ENCODE results near the gene TFEB. TPM values are rescaled to one million over a fixed set of nuclear protein-coding genes. Genes with fewer than 3 reads are reported as not detected.

The TFEB gene
- total and polyA plus RNA-seq, 2 of the 8 experiments (the other 6 are each of a cell fraction or from before 2014, with no cell fraction given), result 2.3 to 6.7 TPM

- H2BK12ac ChIP-seq (ENCODE audit: low read depth, low read length), result no peak overlapping the region
- no peak overlapping the region for H3K14ac ChIP-seq (ENCODE audit: insufficient read length)
- ChIA-PET CTCF (ENCODE audit: partially characterized antibody) (interaction anchor here (1.1 to 2.3 kb wide), 3 partner anchors 11 to 156 kb away, joined by 3 to 12 read pairs (median 5); no protein-coding TSS in a partner anchor), POLR2A (ENCODE audit: partially characterized antibody) (interaction anchor here (0.8 to 1.2 kb wide), 2 partner anchors 10 to 21 kb away, joined by 3 read pairs; no protein-coding TSS in a partner anchor)
- H2BK5ac ChIP-seq (ENCODE audit: low read depth, low read length), result no peak overlapping the region
- no peak overlapping the region for H4K91ac ChIP-seq (replicated peaks; ENCODE audit: insufficient read length, low read length)
- H2BK20ac ChIP-seq (ENCODE audit: low read length), result no peak overlapping the region
- H3K56ac ChIP-seq (replicated peaks; ENCODE audit: insufficient read length, low read depth, low read length), result no peak overlapping the region
- no peak overlapping the region for H3K23ac ChIP-seq (ENCODE audit: insufficient read length)
- no peak overlapping the region for H3K27ac ChIP-seq (ENCODE audit: low read depth, low read length)
- TF ChIP-seq RXRA (IDR thresholded peaks at IDR 0.05; ENCODE audit: insufficient read depth, low read depth, low read length), result no peak
- TF ChIP-seq E2F6 (IDR thresholded peaks at IDR 0.05), result no peak
- TF ChIP-seq POLR2A (IDR thresholded peaks at IDR 0.05; ENCODE audit: control extremely low read depth in 1 of 2, low read depth in 2 of 2, low read length in 2 of 2), result no peak
- no peak for TF ChIP-seq USF2 (IDR thresholded peaks at IDR 0.05; ENCODE audit: low read length)
- H3K79me1 ChIP-seq (ENCODE audit: low read depth, low read length), result no peaks in the 10 kb centered on the region
- FAIRE-seq, result no peak
- no peak overlapping the region for H3K18ac ChIP-seq (ENCODE audit: extremely low read depth, low read length)
- no peaks in the 10 kb centered on the region for H4K20me1 ChIP-seq (replicated peaks in 1 of 2; ENCODE audit: control insufficient read depth in 1 of 2, insufficient read depth in 2 of 2, low read length in 2 of 2)
- no peak overlapping the region for H3K4me2 ChIP-seq (ENCODE audit: insufficient read depth in 1 of 2, low read depth in 2 of 2, low read length in 2 of 2)
- DNase-seq (ENCODE audit: low read depth in 1 of 2, low spot score in 2 of 2), result no peak
- no peaks in the 10 kb centered on the region for H3K23me2 ChIP-seq (ENCODE audit: low read depth, low read length)
- H2AK5ac ChIP-seq (ENCODE audit: low read depth, low read length), result no peak overlapping the region
- peaks cover 0 to 3% (median 0%) of the 10 kb centered on the region in 4 experiments; a peak in 2 of 7 replicates for H3K4me1 ChIP-seq (replicated peaks in 1 of 4; ENCODE audit: control insufficient read depth in 3 of 4, insufficient read depth in 4 of 4, low read length in 3 of 4)
- H3K36me3 ChIP-seq (ENCODE audit: control insufficient read depth in 2 of 4, insufficient read depth in 4 of 4, low read length in 3 of 4), result no peaks in the 10 kb centered on the region
- H3K4ac ChIP-seq (replicated peaks; ENCODE audit: insufficient read length, low read depth, low read length), result no peak overlapping the region
- H3K79me2 ChIP-seq (ENCODE audit: control insufficient read depth in 1 of 2, insufficient read depth in 2 of 2, low read length in 2 of 2), result no peaks in the 10 kb centered on the region
- no peak overlapping the region for H3K9ac ChIP-seq (replicated peaks in 1 of 4; ENCODE audit: extremely low read depth in 1 of 4, low read depth in 3 of 4, low read length in 3 of 4)
- 77% methylated on average over 8 of the region's 8 CpGs; no CpG with 5 or more reads in 1 of the 2 experiments for WGBS, 2 experiments (ENCODE audit: extremely low coverage in 1 of 2, insufficient coverage in 1 of 2, insufficient read length in 1 of 2, insufficient replicate concordance in 2 of 2, low coverage in 1 of 2, low lambda C conversion rate in 2 of 2, missing lambda C conversion rate in 1 of 2)
- no peaks in the 10 kb centered on the region; a peak in 1 of 7 replicates for H3K27me3 ChIP-seq (replicated peaks in 1 of 4; ENCODE audit: control insufficient read depth in 3 of 4, extremely low read depth in 1 of 4, insufficient read depth in 3 of 4, low read length in 3 of 4)
- no peak overlapping the region for H3K4me3 ChIP-seq (ENCODE audit: extremely low read depth in 1 of 4, insufficient read depth in 2 of 4, low read depth in 3 of 4, low read length in 4 of 4)
- no peaks in the 10 kb centered on the region for H3K9me3 ChIP-seq (ENCODE audit: insufficient read depth in 2 of 2, low read depth in 1 of 2, low read length in 1 of 2)
- no peak overlapping the region for H2BK15ac ChIP-seq (ENCODE audit: low read length)
- H2BK120ac ChIP-seq (replicated peaks; ENCODE audit: low read depth, low read length), result no peak overlapping the region
- H2AFZ ChIP-seq (ENCODE audit: low read length), result no peak overlapping the region
- H4K5ac ChIP-seq (ENCODE audit: insufficient read length, low read depth, low read length), result no peak overlapping the region
- H4K8ac ChIP-seq (ENCODE audit: extremely low read depth, insufficient read depth, low read length), result no peak overlapping the region
Measured at GRCh38 chr6:41757931-41758640, 22.7 kb upstream of the TFEB start.
